HPDE6-E6E7 (cell line): ENCODE results near the gene CACHD1.

ENCODE experiments used
- DNase-seq: peaks from one replicate; pipeline ENCODE4 v3.0.0; 2011; ENCODE audit warnings: missing footprints; ENCODE audit errors: extremely low spot score

Gene CACHD1

GRCh38 chr1:64469977-64470664, at the start of gene CACHD1:
CACHD1 (plus strand) TSS chr1:64470129; CDS start chr1:64470745, 616 bp downstream.
- DNase-seq, result peak; percentile 69

- no peak for DNase-seq
Measured at GRCh38 chr1:64421377-64421776, 48.6 kb upstream of the CACHD1 start.

GRCh38 chr1:64423526-64423925, 46.4 kb upstream of the CACHD1 start:
- no peak for DNase-seq

- no peak for DNase-seq
Measured at GRCh38 chr1:64424412-64424811, 45.5 kb upstream of the CACHD1 start.

GRCh38 chr1:64425521-64425920, 44.4 kb upstream of the CACHD1 start:
- DNase-seq, result no peak

GRCh38 chr1:64426681-64427080, 43.2 kb upstream of the CACHD1 start:
- DNase-seq, result no peak

DNA sequence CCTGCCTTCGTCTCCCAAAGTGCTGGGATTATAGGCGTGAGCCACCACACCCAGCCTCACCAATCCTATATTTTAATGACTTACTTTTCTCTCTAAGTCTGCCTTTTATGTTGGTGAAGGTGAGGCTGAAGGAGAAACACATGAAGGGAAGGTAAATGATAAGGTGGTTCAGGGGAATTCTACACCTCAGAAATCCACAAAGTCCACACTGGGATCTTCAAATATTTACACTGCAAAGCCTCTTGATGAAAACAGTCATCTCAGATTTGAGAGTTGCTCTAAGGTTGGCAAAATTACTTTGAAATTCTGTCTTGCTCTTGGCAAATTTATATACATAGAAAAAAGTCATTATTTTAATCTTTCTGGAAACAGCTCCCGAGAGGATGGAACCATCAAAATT, 42.0 kb upstream of the CACHD1 start:
- DNase-seq, result no peak

GRCh38 chr1:64433308-64433707, 36.6 kb upstream of the CACHD1 start:
- no peak for DNase-seq

GRCh38 chr1:64433747-64434146, 36.2 kb upstream of the CACHD1 start:
- DNase-seq, result no peak

GRCh38 chr1:64435000-64435399, 34.9 kb upstream of the CACHD1 start:
- no peak for DNase-seq

- no peak for DNase-seq
Measured at GRCh38 chr1:64437453-64437852, 32.5 kb upstream of the CACHD1 start.

- DNase-seq, result no peak
Measured at GRCh38 chr1:64440183-64440826, 29.6 kb upstream of the CACHD1 start.

- no peak for DNase-seq
Measured at GRCh38 chr1:64451440-64451839, 18.5 kb upstream of the CACHD1 start.

- no peak for DNase-seq
Measured at GRCh38 chr1:64453688-64454087, 16.2 kb upstream of the CACHD1 start.

- no peak for DNase-seq
Measured at GRCh38 chr1:64458915-64459314, 11.0 kb upstream of the CACHD1 start.

GRCh38 chr1:64459743-64460142, 10.2 kb upstream of the CACHD1 start:
- no peak for DNase-seq

- no peak for DNase-seq
Measured at GRCh38 chr1:64466033-64466432, 3.9 kb upstream of the CACHD1 start.

DNA sequence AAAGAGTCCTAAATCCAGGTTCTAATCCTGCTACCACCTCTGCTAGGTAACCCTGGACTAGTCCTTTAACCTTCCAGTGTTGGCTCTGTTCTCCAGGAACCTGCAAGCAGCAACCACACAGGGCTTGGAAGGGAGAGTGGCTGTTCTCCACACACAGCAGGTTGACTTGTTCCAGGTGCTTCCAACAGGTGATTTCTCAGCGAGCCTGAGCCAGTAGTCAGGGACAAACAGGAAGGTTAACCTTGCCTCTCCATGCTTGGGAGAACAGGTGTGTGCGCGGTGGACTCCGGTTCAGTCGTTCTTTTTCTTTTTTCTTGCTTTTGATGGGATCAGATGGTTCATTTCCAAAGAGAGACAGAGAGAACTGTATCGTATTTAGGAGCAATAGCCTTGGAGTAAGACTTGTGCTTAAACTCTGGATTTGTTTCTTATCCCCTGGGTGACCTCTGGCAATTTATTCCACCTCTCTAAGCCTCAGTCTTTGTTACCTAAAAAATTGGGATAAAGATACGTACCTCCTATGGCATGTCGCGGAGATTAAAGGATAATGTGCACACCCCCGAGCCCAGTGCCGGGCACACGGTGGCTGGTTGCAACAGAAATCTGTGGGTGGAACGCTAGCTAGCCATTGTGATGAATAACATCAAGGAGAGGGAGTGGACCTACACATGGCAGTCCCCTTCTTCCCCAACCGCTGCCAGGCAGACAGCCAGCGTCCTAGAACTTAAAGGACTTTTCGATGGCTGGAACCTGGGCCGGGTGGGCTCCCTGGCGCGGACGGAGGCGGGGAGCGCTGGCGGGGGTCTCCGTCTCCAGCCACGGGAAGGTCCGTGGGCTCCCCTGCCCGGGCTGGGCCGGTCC, 583 bp upstream of the CACHD1 start:
- no peak for DNase-seq

GRCh38 chr1:64470665-64471217, 812 bp downstream of the CACHD1 start:
- no peak for DNase-seq

DNA sequence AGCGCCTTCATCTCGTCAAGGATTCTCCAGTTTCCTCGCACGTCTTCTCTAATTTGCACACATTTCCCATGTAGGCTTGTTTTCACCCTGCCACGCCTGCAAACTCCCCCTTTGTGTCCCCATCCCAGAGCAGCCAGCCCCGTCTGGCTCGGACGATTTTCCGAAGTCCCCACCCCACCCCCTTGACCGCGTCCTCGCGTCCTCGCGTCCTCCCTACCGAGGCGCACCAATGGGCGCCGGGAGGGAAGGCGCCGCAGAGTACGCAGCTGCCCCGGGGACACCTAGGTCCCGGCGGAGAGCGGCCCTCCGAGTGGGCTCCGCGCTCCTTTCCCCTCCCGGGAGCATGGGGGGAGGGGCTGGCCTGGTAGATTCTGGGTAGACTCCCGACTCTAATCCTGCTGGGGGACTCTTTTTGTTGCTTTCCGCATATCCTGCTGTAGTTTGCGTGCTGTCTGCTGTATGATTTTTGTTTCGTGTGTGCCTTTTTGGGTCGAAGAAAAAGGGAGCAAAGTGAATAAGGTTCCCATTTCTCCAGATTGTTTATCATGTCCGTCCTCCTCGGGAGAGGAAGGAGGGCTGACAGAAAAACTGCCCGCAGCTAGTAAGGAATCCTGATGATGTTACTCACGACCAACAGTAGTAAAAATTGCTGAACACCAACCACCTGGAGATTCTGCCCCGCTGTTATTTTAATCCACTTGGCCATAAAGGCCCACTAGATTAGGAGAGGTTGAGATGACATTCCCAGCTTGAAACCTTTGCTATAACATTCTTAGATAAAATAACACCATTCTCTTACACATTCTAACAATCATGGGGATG, 1.5 kb downstream of the CACHD1 start:
- no peak for DNase-seq

- no peak for DNase-seq
Measured at GRCh38 chr1:64472040-64472376, 2.1 kb downstream of the CACHD1 start.

- DNase-seq, result no peak
Measured at GRCh38 chr1:64472805-64473204, 2.9 kb downstream of the CACHD1 start.
